ENCODE data around the gene NOTCH1. TPM values are rescaled to one million over a fixed set of nuclear protein-coding genes. Genes with fewer than 3 reads are reported as not detected.

Gene NOTCH1
- total and polyA plus RNA-seq, 2 experiments from 2014 or later: 7.1 to 20.9 TPM

- H3K9me3 ChIP-seq (ENCODE audit: low read depth): no peaks in the 10 kb centered on the region
- H3K36me3 ChIP-seq: no peaks in the 10 kb centered on the region
- no peaks in the 10 kb centered on the region for H3K4me1 ChIP-seq (ENCODE audit: low read depth)
- no peaks in the 10 kb centered on the region for H3K27me3 ChIP-seq
- TF ChIP-seq CTCF (IDR thresholded peaks at IDR 0.05; ENCODE audit: low read depth, low read length): no peak
- H3K27ac ChIP-seq: no peak overlapping the region
- H3K4me3 ChIP-seq: no peak overlapping the region
- DNase-seq (ENCODE audit: low read depth in 1 of 2, low spot score in 1 of 2): no peak
Measured at GRCh38 chr9:136525207-136525606, 20.6 kb downstream of the NOTCH1 start.

GRCh38 chr9:136522314-136523237 is 23.3 kb downstream of the NOTCH1 start:
- TF ChIP-seq CTCF (IDR thresholded peaks at IDR 0.05; ENCODE audit: low read depth, low read length): no peak
- H3K27me3 ChIP-seq: no peaks in the 10 kb centered on the region
- H3K9me3 ChIP-seq (ENCODE audit: low read depth): no peaks in the 10 kb centered on the region
- no peak for DNase-seq (ENCODE audit: low read depth in 1 of 2, low spot score in 1 of 2)
- H3K27ac ChIP-seq: no peak overlapping the region
- no peaks in the 10 kb centered on the region for H3K4me1 ChIP-seq (ENCODE audit: low read depth)
- peaks cover 5% of the 10 kb centered on the region for H3K36me3 ChIP-seq
- H3K4me3 ChIP-seq: no peak overlapping the region

GRCh38 chr9:136521537-136521936 is 24.3 kb downstream of the NOTCH1 start:
- no peaks in the 10 kb centered on the region for H3K9me3 ChIP-seq (ENCODE audit: low read depth)
- no peak overlapping the region for H3K4me3 ChIP-seq
- no peak for DNase-seq (ENCODE audit: low read depth in 1 of 2, low spot score in 1 of 2)
- TF ChIP-seq CTCF (IDR thresholded peaks at IDR 0.05; ENCODE audit: low read depth, low read length): no peak
- H3K27ac ChIP-seq: no peak overlapping the region
- peaks cover 5% of the 10 kb centered on the region for H3K36me3 ChIP-seq
- no peaks in the 10 kb centered on the region for H3K4me1 ChIP-seq (ENCODE audit: low read depth)
- no peaks in the 10 kb centered on the region for H3K27me3 ChIP-seq

- H3K4me1 ChIP-seq (ENCODE audit: low read depth): no peaks in the 10 kb centered on the region
- no peaks in the 10 kb centered on the region for H3K27me3 ChIP-seq
- peaks cover 8% of the 10 kb centered on the region for H3K36me3 ChIP-seq
- H3K9me3 ChIP-seq (ENCODE audit: low read depth): no peaks in the 10 kb centered on the region
- H3K27ac ChIP-seq: no peak overlapping the region
- no peak for DNase-seq (ENCODE audit: low read depth in 1 of 2, low spot score in 1 of 2)
- no peak overlapping the region for H3K4me3 ChIP-seq
- TF ChIP-seq CTCF (IDR thresholded peaks at IDR 0.05; ENCODE audit: low read depth, low read length): no peak
Measured at GRCh38 chr9:136520053-136520540, 25.8 kb downstream of the NOTCH1 start.

- Histone ChIP-seq H3K27me3 (no peaks in the 10 kb centered on the region), H3K36me3 (peaks cover 8% of the 10 kb centered on the region), H3K9me3 (ENCODE audit: low read depth) (no peaks in the 10 kb centered on the region), H3K27ac (no peak overlapping the region), H3K4me3 (no peak overlapping the region), H3K4me1 (ENCODE audit: low read depth) (no peaks in the 10 kb centered on the region)
- no peak for DNase-seq (ENCODE audit: low read depth in 1 of 2, low spot score in 1 of 2)
- TF ChIP-seq CTCF (IDR thresholded peaks at IDR 0.05; ENCODE audit: low read depth, low read length): no peak
Measured at GRCh38 chr9:136519263-136520052, 26.4 kb downstream of the NOTCH1 start.
